ENCODE measurements around the gene IPPK.

DNA sequence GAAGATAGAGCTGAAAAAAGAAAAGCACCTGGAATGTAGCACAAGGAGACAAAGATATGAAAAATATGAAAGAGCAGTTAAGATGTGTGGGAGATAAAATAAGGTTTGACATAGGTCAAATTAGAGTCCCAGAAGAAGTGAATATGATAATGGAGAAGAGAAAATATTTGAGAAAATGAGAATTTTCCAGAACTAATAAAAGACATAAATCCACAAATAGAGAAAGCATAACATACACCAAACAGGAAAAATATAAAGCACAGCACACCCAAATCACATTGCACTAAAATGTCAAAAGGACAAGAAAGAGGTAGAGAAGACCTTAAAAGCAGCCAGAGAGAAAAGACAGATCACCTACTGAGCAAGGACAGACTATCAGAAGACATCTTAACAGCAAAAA lies 43.4 kb downstream of the IPPK start:
- no peak for TF ChIP-seq POLR2A (IDR thresholded peaks at IDR 0.05)
- no peak for TF ChIP-seq CTCF (IDR thresholded peaks at IDR 0.05)
